GM12864 (cell line): ENCODE data around the gene TNIP1.
A peak's percentile ranks its signal among the peaks of the same experiment; 100 is the strongest.

Source experiments
- DNase-seq: peaks from one replicate; pipeline ENCODE4 v3.0.0-alpha.2; 2011; ENCODE audit warnings: low read depth
- H3K4me3 ChIP-seq: 2 replicates; pipeline ENCODE4 v1.5.1; 2011; ENCODE audit warnings: mild to moderate bottlenecking, low read depth, low read length, control low read depth
- CTCF ChIP-seq: IDR thresholded peaks from 2 replicates; pipeline ENCODE4 v1.5.1; 2011; ENCODE audit warnings: low read depth, mild to moderate bottlenecking, moderate library complexity, low read length, control low read depth, inconsistent platforms; ENCODE audit errors: missing control alignments

TNIP1 gene

GRCh38 chr5:151113651-151114050 lies 32.8 kb upstream of the TNIP1 start:
- no peak for TF ChIP-seq CTCF
- no peak overlapping the region for H3K4me3 ChIP-seq
- DNase-seq = no peak

GRCh38 chr5:151110992-151111391 lies 30.2 kb upstream of the TNIP1 start:
- H3K4me3 ChIP-seq = no peak overlapping the region
- TF ChIP-seq CTCF = no peak
- DNase-seq = no peak

GRCh38 chr5:151110122-151110681 lies 29.4 kb upstream of the TNIP1 start:
- no peak overlapping the region for H3K4me3 ChIP-seq
- peak; percentile 40 for TF ChIP-seq CTCF
- no peak for DNase-seq

GRCh38 chr5:151108566-151108965 lies 27.7 kb upstream of the TNIP1 start:
- no peak for DNase-seq
- TF ChIP-seq CTCF = no peak
- no peak overlapping the region for H3K4me3 ChIP-seq

- no peak for TF ChIP-seq CTCF
- DNase-seq = no peak
- H3K4me3 ChIP-seq = no peak overlapping the region
These were observed 27.1 kb upstream of the TNIP1 start for GRCh38 chr5:151107738-151108520.

GRCh38 chr5:151107084-151107483 lies 26.2 kb upstream of the TNIP1 start:
- DNase-seq = no peak
- no peak overlapping the region for H3K4me3 ChIP-seq
- no peak for TF ChIP-seq CTCF

GRCh38 chr5:151106509-151106908 lies 25.7 kb upstream of the TNIP1 start:
- TF ChIP-seq CTCF = no peak
- DNase-seq = no peak
- H3K4me3 ChIP-seq = no peak overlapping the region
